ENCODE data around the gene HLA-E. TPM values are rescaled to one million over a fixed set of nuclear protein-coding genes. Genes with fewer than 3 reads are reported as not detected.
"Not testable (repeated sequence)": the region's sequence is repeated elsewhere in the genome, so short reads cannot be mapped to it uniquely, and the experiment has no call there.

The HLA-E gene
- total and polyA plus RNA-seq, 9 donors: 61.7 to 89.2 (median 74.6) TPM

DNA sequence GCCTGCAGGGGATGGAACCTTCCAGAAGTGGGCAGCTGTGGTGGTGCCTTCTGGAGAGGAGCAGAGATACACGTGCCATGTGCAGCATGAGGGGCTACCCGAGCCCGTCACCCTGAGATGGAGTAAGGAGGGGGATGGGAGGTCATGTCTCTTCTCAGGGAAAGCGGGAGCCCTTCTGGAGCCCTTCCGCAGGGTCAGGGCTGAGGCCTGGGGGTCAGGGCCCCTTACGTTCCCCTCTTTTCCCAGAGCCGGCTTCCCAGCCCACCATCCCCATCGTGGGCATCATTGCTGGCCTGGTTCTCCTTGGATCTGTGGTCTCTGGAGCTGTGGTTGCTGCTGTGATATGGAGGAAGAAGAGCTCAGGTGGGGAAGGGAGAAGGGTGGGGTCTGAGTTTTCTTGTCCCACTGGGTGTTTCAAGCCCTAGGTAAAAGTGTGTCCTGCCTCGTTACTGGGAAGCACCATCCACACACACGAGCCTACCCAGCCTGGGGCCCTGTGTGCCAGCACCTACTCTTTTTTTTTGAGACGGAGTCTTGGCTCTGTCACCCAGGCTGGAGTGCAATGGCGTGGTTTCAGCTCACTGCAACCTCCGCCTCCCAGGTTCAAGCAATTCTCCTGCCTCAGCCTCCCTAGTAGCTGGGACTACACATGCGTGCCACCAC is 2.1 kb downstream of the HLA-E start:
- peak overlapping the region; percentile 71 for H3K4me3 ChIP-seq (ENCODE audit: low read length)
- peaks cover 31% of the 10 kb centered on the region for H3K36me3 ChIP-seq (ENCODE audit: control insufficient read depth, insufficient read depth, low read length)
- not testable (repeated sequence) for H3K27me3 ChIP-seq (ENCODE audit: control insufficient read depth, insufficient read depth, low read length); H3K27ac ChIP-seq (ENCODE audit: low read length); DNase-seq; H3K9me3 ChIP-seq (replicated peaks; ENCODE audit: control insufficient read depth, low read depth, low read length)
- 92% methylated on average over 8 of the region's 14 CpGs for WGBS (ENCODE audit: insufficient coverage)
- H3K4me1 ChIP-seq (ENCODE audit: control insufficient read depth, insufficient read depth, low read length): peaks cover 23% of the 10 kb centered on the region

DNA sequence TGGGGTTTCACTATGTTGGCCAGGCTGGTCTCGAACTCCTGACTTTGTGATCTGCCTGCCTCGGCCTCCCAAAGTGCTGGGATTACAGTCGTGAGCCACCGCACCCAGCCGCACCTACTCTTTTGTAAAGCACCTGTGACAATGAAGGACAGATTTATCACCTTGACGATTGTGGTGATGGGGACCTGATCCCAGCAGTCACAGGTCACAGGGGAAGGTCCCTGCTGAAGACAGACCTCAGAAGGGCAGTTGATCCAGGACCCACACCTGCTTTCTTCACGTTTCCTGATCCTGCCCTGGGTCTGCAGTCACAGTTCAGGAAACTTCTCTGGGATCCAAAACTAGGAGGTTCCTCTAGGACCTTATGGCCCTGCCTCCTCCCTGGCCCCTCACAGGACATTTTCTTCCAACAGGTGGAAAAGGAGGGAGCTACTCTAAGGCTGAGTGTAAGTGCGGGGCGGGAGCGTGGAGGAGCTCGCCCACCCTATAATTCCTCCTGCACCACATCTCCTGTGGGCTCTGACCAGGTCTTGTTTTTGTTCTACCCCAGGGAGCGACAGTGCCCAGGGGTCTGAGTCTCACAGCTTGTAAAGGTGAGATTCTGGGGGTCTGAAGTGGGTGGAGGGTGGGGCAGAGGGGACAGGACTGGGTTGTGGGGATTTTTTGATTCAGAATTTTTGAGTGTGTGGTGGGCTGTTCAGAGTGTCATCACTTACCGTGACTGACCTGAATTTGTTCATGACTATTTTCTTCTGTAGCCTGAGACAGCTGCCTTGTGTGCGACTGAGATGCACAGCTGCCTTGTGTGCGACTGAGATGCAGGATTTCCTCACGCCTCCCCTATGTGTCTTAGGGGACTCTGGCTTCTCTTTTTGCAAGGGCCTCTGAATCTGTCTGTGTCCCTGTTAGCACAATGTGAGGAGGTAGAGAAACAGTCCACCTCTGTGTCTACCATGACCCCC is 3.0 kb downstream of the HLA-E start:
- Histone ChIP-seq H3K36me3 (ENCODE audit: control insufficient read depth, insufficient read depth, low read length) (peaks cover 31% of the 10 kb centered on the region), H3K27me3 (ENCODE audit: control insufficient read depth, insufficient read depth, low read length) (peaks cover 7% of the 10 kb centered on the region), H3K9me3 (replicated peaks; ENCODE audit: control insufficient read depth, low read depth, low read length) (no peaks in the 10 kb centered on the region), H3K4me1 (ENCODE audit: control insufficient read depth, insufficient read depth, low read length) (peaks cover 23% of the 10 kb centered on the region), H3K27ac (ENCODE audit: low read length) (no peak overlapping the region), H3K4me3 (ENCODE audit: low read length) (no peak overlapping the region)
- DNase-seq: no peak
- 83% methylated on average over 10 of the region's 16 CpGs for WGBS (ENCODE audit: insufficient coverage)

DNA sequence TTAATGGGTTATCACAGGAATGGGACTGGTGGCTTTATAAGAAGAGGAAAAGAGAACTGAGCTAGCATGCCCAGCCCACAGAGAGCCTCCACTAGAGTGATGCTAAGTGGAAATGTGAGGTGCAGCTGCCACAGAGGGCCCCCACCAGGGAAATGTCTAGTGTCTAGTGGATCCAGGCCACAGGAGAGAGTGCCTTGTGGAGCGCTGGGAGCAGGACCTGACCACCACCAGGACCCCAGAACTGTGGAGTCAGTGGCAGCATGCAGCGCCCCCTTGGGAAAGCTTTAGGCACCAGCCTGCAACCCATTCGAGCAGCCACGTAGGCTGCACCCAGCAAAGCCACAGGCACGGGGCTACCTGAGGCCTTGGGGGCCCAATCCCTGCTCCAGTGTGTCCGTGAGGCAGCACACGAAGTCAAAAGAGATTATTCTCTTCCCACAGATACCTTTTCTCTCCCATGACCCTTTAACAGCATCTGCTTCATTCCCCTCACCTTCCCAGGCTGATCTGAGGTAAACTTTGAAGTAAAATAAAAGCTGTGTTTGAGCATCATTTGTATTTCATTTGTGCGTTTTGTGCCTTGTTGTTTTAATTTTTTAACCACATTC is 4.4 kb downstream of the HLA-E start:
- 53% methylated on average over 5 of the region's 8 CpGs for WGBS (ENCODE audit: insufficient coverage)
- H3K36me3 ChIP-seq (ENCODE audit: control insufficient read depth, insufficient read depth, low read length): peaks cover 31% of the 10 kb centered on the region
- no peaks in the 10 kb centered on the region for H3K27me3 ChIP-seq (ENCODE audit: control insufficient read depth, insufficient read depth, low read length)
- H3K27ac ChIP-seq (ENCODE audit: low read length): no peak overlapping the region
- no peak overlapping the region for H3K4me3 ChIP-seq (ENCODE audit: low read length)
- no peaks in the 10 kb centered on the region for H3K9me3 ChIP-seq (replicated peaks; ENCODE audit: control insufficient read depth, low read depth, low read length)
- DNase-seq: no peak
- peaks cover 23% of the 10 kb centered on the region for H3K4me1 ChIP-seq (ENCODE audit: control insufficient read depth, insufficient read depth, low read length)

DNA sequence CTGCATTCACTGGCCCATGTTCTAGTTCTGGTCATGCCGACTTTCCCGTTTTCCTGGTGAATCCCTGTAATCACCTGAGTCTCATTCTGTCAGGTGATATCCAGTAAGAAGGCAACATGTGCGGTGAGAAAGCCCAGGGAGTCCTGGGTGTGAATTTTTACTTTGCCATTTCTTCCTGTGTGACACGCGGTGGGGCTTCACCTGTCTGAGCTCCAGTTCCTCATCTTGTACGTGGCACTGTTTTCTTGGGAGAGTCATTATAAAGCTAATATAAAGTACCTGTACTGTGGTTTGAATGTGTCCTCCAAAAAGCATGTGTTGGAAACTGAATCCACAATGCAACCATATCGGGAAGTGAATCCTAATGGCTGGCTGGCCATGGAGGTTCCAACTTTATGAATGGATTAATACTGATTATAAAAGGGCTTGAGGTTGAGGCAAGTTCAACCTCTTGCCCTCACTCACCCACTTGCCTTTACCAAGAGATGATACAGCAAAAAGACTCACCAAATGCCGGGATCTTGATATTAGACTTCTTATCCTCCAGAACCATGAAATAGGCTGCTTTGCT is 5.1 kb downstream of the HLA-E start:
- WGBS (ENCODE audit: insufficient coverage): 92% methylated on average over 3 of the region's 8 CpGs
- Histone ChIP-seq H3K27me3 (ENCODE audit: control insufficient read depth, insufficient read depth, low read length) (no peaks in the 10 kb centered on the region), H3K9me3 (replicated peaks; ENCODE audit: control insufficient read depth, low read depth, low read length) (no peaks in the 10 kb centered on the region), H3K36me3 (ENCODE audit: control insufficient read depth, insufficient read depth, low read length) (peaks cover 31% of the 10 kb centered on the region), H3K4me3 (ENCODE audit: low read length) (no peak overlapping the region), H3K27ac (ENCODE audit: low read length) (no peak overlapping the region), H3K4me1 (ENCODE audit: control insufficient read depth, insufficient read depth, low read length) (peaks cover 20% of the 10 kb centered on the region)
- no peak for DNase-seq

DNA sequence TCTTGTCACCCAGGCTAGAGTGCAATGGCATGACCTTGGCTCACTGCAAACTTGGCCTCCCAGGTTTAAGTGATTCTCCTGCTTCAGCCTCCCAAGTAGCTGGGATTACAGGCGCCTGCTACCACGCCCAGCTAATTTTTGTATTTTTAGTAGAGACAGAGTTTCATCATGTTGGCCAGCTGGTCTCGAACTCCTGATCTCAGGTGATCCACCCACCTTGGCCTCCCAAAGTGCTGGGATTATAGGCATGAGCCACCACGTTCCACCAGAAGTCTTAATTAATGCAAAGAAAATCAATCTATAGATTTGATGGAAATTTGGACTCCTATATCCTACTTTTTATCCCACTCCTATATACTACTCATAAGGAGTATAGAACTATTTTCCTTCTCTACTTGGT is 5.8 kb downstream of the HLA-E start:
- Histone ChIP-seq H3K4me1 (ENCODE audit: control insufficient read depth, insufficient read depth, low read length) (peaks cover 20% of the 10 kb centered on the region), H3K36me3 (ENCODE audit: control insufficient read depth, insufficient read depth, low read length) (peaks cover 30% of the 10 kb centered on the region)
- not testable (repeated sequence) for H3K4me3 ChIP-seq (ENCODE audit: low read length); DNase-seq; H3K9me3 ChIP-seq (replicated peaks; ENCODE audit: control insufficient read depth, low read depth, low read length); H3K27me3 ChIP-seq (ENCODE audit: control insufficient read depth, insufficient read depth, low read length); H3K27ac ChIP-seq (ENCODE audit: low read length)
- 40% methylated on average over 1 of the region's 4 CpGs for WGBS (ENCODE audit: insufficient coverage)

DNA sequence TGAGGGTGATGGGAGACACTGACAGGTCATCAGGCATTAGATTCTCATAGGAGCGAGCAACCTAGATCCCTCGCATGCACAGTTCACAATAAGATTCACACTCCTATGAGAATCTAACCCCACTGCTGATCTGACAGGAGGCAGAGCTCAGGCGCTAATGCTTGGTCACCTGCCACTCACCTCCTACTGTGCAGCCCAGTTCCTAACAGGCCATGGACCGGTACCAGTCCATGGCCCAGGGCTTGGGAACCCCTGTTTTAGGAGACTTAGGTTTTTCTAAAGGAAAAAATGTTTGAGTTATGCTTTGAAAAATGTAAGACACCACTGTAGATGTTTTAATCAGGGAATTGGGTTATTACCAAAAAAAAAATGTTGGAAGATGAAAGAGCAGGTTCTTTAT is 6.7 kb downstream of the HLA-E start:
- Histone ChIP-seq H3K27me3 (ENCODE audit: control insufficient read depth, insufficient read depth, low read length) (peaks cover 5% of the 10 kb centered on the region), H3K36me3 (ENCODE audit: control insufficient read depth, insufficient read depth, low read length) (peaks cover 21% of the 10 kb centered on the region), H3K27ac (ENCODE audit: low read length) (no peak overlapping the region), H3K4me3 (ENCODE audit: low read length) (no peak overlapping the region), H3K4me1 (ENCODE audit: control insufficient read depth, insufficient read depth, low read length) (peaks cover 18% of the 10 kb centered on the region), H3K9me3 (replicated peaks; ENCODE audit: control insufficient read depth, low read depth, low read length) (no peaks in the 10 kb centered on the region)
- DNase-seq: no peak
- WGBS (ENCODE audit: insufficient coverage): 86% methylated on average over 2 of the region's 4 CpGs

DNA sequence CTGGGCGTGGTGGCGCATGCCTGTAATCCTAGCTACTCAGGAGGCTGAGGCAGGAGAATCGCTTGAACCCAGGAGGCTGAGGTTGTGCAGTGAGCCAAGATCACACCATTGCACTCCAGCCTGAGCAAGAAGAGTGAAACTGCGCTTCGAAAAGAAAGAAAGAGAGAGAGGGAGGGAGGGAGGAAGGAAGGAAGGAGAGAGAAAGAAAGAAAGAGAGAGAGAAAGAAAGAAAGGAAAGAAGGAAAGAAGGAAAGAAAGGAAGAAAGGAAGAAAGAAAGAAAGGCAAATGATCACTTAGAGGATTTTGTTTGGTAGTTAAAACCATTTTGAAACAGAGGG is 7.9 kb downstream of the HLA-E start:
- Histone ChIP-seq H3K4me1 (ENCODE audit: control insufficient read depth, insufficient read depth, low read length) (peaks cover 12% of the 10 kb centered on the region), H3K36me3 (ENCODE audit: control insufficient read depth, insufficient read depth, low read length) (peaks cover 11% of the 10 kb centered on the region)
- not testable (repeated sequence) for H3K4me3 ChIP-seq (ENCODE audit: low read length); DNase-seq; H3K27ac ChIP-seq (ENCODE audit: low read length); H3K9me3 ChIP-seq (replicated peaks; ENCODE audit: control insufficient read depth, low read depth, low read length); H3K27me3 ChIP-seq (ENCODE audit: control insufficient read depth, insufficient read depth, low read length)
- WGBS (ENCODE audit: insufficient coverage): 96% methylated on average over 4 of the region's 5 CpGs

DNA sequence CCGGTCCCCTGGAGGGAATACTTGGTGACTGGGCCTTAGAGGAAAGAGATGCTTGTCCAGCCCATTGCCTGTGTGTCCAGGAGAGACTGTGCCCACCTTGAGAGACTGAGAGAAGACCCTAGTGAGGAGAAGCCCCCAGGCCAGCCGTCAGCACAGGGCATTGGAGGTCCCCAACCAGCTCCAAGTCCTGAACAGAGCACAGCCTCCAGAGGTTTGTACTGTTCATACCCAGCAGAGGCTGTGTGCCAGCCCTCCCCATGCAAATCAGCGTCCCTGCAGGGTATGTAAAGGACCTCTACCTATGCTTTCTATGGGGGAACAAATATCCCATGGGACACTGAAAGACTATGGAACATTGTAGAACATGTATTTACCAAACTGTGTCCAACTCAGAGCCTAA is 8.4 kb downstream of the HLA-E start:
- H3K27me3 ChIP-seq (ENCODE audit: control insufficient read depth, insufficient read depth, low read length): peaks cover 5% of the 10 kb centered on the region
- no peak overlapping the region for H3K4me3 ChIP-seq (ENCODE audit: low read length)
- peaks cover 6% of the 10 kb centered on the region for H3K36me3 ChIP-seq (ENCODE audit: control insufficient read depth, insufficient read depth, low read length)
- WGBS (ENCODE audit: insufficient coverage): 71% methylated on average over 2 of the region's 3 CpGs
- no peak for DNase-seq
- no peaks in the 10 kb centered on the region for H3K9me3 ChIP-seq (replicated peaks; ENCODE audit: control insufficient read depth, low read depth, low read length)
- H3K4me1 ChIP-seq (ENCODE audit: control insufficient read depth, insufficient read depth, low read length): peaks cover 7% of the 10 kb centered on the region
- no peak overlapping the region for H3K27ac ChIP-seq (ENCODE audit: low read length)

DNA sequence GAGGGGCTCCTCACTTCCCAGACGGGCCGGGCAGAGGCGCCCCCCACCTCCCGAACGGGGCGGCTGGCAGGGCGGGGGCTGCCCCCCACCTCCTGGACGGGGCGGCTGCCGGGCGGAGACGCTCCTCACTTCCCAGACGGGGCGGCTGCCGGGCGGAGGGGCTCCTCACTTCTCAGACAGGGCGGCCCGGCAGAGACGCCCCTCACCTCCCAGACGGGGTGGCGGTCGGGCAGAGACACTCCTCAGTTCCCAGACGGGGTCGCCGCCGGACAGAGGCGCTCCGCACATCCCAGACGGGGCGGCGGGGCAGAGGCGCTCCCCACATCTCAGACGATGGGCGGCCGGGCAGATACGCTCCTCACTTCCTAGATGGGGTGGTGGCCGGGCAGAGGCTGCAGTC is 9.4 kb downstream of the HLA-E start:
- H3K27me3 ChIP-seq (ENCODE audit: control insufficient read depth, insufficient read depth, low read length); H3K4me1 ChIP-seq (ENCODE audit: control insufficient read depth, insufficient read depth, low read length); H3K27ac ChIP-seq (ENCODE audit: low read length); H3K9me3 ChIP-seq (replicated peaks; ENCODE audit: control insufficient read depth, low read depth, low read length); H3K36me3 ChIP-seq (ENCODE audit: control insufficient read depth, insufficient read depth, low read length); H3K4me3 ChIP-seq (ENCODE audit: low read length); DNase-seq: not testable (repeated sequence)
- WGBS (ENCODE audit: insufficient coverage): 94% methylated on average over 31 of the region's 37 CpGs

Data from muscle of leg (tissue), 11 donors.